Right atrium auricular region (tissue), 2 donors: ENCODE results near the gene QSER1. TPM values are rescaled to one million over a fixed set of nuclear protein-coding genes. Genes with fewer than 3 reads are reported as not detected.
A peak's percentile ranks its signal among the peaks of the same experiment; 100 is the strongest.

Experiments
- DNase-seq: peaks from one replicate; pipeline ENCODE4 v3.0.0-alpha.2; 2019; ENCODE audit warnings: low spot score
- H3K27ac ChIP-seq, 2 donors: fragments of 200-600 bp; sonication (generic); 1 replicate in 1 of 2; 2 replicates in 1 of 2; pipeline ENCODE4 v1.5.1; 2016 to 2019
- H3K27me3 ChIP-seq, 2 donors: fragments of 200-600 bp; sonication (generic); one replicate each; pipeline versions ENCODE4 v1.5.1 to v1.6.0; 2017 to 2019
- H3K36me3 ChIP-seq: fragments of 200-600 bp; sonication (generic); one replicate; pipeline ENCODE4 v1.5.1; 2016
- H3K4me1 ChIP-seq, 2 donors: fragments of 200-600 bp; sonication (generic); one replicate each; pipeline versions ENCODE4 v1.5.1 to v1.6.0; 2017 to 2019
- H3K4me3 ChIP-seq, 2 donors: fragments of 200-600 bp; sonication (generic); 1 replicate in 1 of 2; 2 replicates in 1 of 2; pipeline ENCODE4 v1.5.1; 2017 to 2019; ENCODE audit warnings: mild to moderate bottlenecking in 1 of 2, moderate library complexity in 1 of 2
- H3K9me3 ChIP-seq, 2 donors: fragments of 200-600 bp; sonication (generic); one replicate each; pipeline ENCODE4 v1.5.1; 2019
- CTCF ChIP-seq, 2 donors: fragments of 200-600 bp; sonication (generic); IDR thresholded peaks; one replicate each; pipeline ENCODE4 v1.5.1; 2019; ENCODE audit warnings: antibody characterized with exemption in 2 of 2
- total RNA-seq, 2 donors: library from RNA; depleted of rRNA; stranded (reverse); fragments of >200 nt; gene quantifications; one replicate each; pipeline ENCODE4 v1.1.0, GENCODE V29; 2016

QSER1 gene
- 10 to 100 TPM; 17.5 to 23.7 TPM for total RNA-seq

DNA sequence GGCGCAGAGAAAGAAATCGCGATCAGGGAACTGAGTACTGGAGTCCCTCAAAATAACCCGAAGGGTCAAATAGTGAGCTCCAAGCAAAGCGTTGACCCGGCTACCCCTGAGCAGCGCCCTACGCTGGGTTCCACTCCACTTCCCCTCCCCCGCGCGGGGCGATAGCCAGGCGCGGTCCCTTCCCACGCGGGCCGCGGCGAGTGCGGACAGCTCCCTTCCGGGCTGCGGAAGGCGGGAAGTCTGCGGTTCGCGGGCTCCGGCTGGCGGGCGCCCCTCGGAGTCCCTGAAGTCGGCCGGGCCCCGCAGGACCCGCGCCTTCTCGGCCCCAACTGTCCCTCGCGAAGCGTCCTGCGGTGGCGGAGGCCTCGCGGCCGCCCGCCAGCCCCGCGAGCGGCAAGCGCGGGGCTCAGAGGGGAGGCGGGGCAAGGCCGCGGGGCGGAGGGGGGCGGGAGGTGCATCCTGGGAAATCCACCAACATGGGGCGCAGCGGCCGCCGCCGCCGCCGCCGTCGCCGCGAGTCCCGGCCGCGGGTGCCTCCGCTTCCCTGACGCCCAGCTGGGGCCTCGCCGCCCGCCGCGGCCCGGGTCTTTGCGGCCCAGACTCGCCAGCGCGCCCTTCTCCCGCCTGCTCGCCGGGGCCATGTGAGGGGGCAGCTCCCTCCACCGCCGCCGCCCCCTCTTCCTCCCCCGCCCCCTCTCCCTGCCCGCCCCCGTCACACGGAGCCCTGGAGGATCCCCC lies at the start of gene QSER1:
Gene QSER1, plus strand, starts transcription at position 457 of the 738 bp plus-strand sequence. CDS start 315 bp downstream, outside the sequence.
- Histone ChIP-seq H3K27me3 (no peaks in the 10 kb centered on the region), H3K27ac (peak within 1 kb of the TSS; percentile 89 to 96), H3K36me3 (no peaks in the 10 kb centered on the region), H3K4me3 (peak within 1 kb of the TSS; percentile 86 to 95), H3K9me3 (no peaks in the 10 kb centered on the region), H3K4me1 (peaks cover 0 to 22% of the 10 kb centered on the region in 2 donors)
- DNase-seq: no peak
- TF ChIP-seq CTCF (IDR thresholded peaks at IDR 0.05): no peak

GRCh38 chr11:32843544-32843943 lies 49.1 kb upstream of the QSER1 start:
- peaks cover 0 to 10% of the 10 kb centered on the region in 2 donors for H3K9me3 ChIP-seq
- no peak for DNase-seq
- no peaks in the 10 kb centered on the region for H3K27me3 ChIP-seq
- H3K4me1 ChIP-seq: no peaks in the 10 kb centered on the region
- no peak overlapping the region for H3K4me3 ChIP-seq
- H3K36me3 ChIP-seq: no peaks in the 10 kb centered on the region
- no peak for TF ChIP-seq CTCF (IDR thresholded peaks at IDR 0.05)
- H3K27ac ChIP-seq: no peak overlapping the region

DNA sequence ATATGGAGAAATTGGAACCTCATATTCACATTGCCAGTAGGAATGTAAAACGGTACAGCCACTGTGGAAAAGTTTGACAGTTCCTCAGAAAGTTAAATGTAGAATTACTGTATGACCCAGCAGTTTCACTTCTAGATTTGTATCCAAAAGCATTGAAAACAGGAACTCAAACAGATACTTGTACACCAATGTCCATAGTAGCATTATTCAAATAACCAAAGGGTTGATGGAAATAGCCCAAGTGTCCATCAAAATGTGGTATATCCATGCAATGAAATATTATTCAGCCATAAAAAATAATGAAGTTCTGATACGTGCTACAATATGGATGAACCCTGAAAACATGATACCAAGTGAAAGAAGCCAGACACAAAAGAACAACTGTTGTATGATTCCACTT lies 45.1 kb upstream of the QSER1 start:
- Histone ChIP-seq H3K9me3 (peaks cover 0 to 10% of the 10 kb centered on the region in 2 donors), H3K27me3 (no peaks in the 10 kb centered on the region), H3K27ac (no peak overlapping the region), H3K36me3 (no peaks in the 10 kb centered on the region), H3K4me1 (no peaks in the 10 kb centered on the region), H3K4me3 (no peak overlapping the region)
- TF ChIP-seq CTCF (IDR thresholded peaks at IDR 0.05): no peak
- DNase-seq: no peak

- no peaks in the 10 kb centered on the region for H3K27me3 ChIP-seq
- H3K4me3 ChIP-seq: no peak overlapping the region
- no peaks in the 10 kb centered on the region for H3K36me3 ChIP-seq
- no peak overlapping the region for H3K27ac ChIP-seq
- TF ChIP-seq CTCF (IDR thresholded peaks at IDR 0.05): no peak
- DNase-seq: no peak
- H3K4me1 ChIP-seq: no peaks in the 10 kb centered on the region
- H3K9me3 ChIP-seq: peaks cover 0 to 10% of the 10 kb centered on the region in 2 donors
Observed at GRCh38 chr11:32849761-32850160, 42.9 kb upstream of the QSER1 start.

GRCh38 chr11:32851251-32851650 lies 41.4 kb upstream of the QSER1 start:
- H3K27ac ChIP-seq: no peak overlapping the region
- H3K4me3 ChIP-seq: no peak overlapping the region
- no peak for TF ChIP-seq CTCF (IDR thresholded peaks at IDR 0.05)
- no peaks in the 10 kb centered on the region for H3K36me3 ChIP-seq
- H3K27me3 ChIP-seq: no peaks in the 10 kb centered on the region
- no peaks in the 10 kb centered on the region for H3K4me1 ChIP-seq
- DNase-seq: no peak
- peaks cover 0 to 10% of the 10 kb centered on the region in 2 donors for H3K9me3 ChIP-seq

GRCh38 chr11:32852207-32852606 lies 40.4 kb upstream of the QSER1 start:
- no peak for TF ChIP-seq CTCF (IDR thresholded peaks at IDR 0.05)
- no peaks in the 10 kb centered on the region for H3K36me3 ChIP-seq
- DNase-seq: no peak
- H3K27ac ChIP-seq: no peak overlapping the region
- H3K27me3 ChIP-seq: no peaks in the 10 kb centered on the region
- no peaks in the 10 kb centered on the region for H3K4me1 ChIP-seq
- no peak overlapping the region for H3K4me3 ChIP-seq
- H3K9me3 ChIP-seq: peaks cover 0 to 10% of the 10 kb centered on the region in 2 donors
